Activated T-helper 1 cell treated with anti-CD3 and anti-CD28 coated beads, Interleukin-12 subunit alpha, Interleukin-12 subunit beta, Interleukin-2, Interleukin-4 antibody, amounts not matched to agents 30 ng/mL and 10 ng/mL and 1 ng/mL, durations not matched to agents 14 hours and 24 hours and 36 hours (primary cell): ENCODE measurements around the gene CACNA1I. TPM values are rescaled to one million over a fixed set of nuclear protein-coding genes. Genes with fewer than 3 reads are reported as not detected.

Experiments
- DNase-seq: peaks from one replicate; pipeline ENCODE4 v3.0.0; 2021; ENCODE audit warnings: low spot score
- H3K27ac Mint-ChIP-seq: one replicate; pipeline ENCODE4 v1.8.0; 2021; ENCODE audit warnings: mild to moderate bottlenecking, mixed read lengths
- H3K27me3 Mint-ChIP-seq: one replicate; pipeline ENCODE4 v1.8.0; 2022; ENCODE audit warnings: mild to moderate bottlenecking, moderate library complexity, mixed read lengths; ENCODE audit not compliant: insufficient read depth
- H3K36me3 Mint-ChIP-seq: one replicate; pipeline ENCODE4 v1.8.0; 2021; ENCODE audit warnings: low read depth, mixed read lengths
- H3K4me1 Mint-ChIP-seq: one replicate; pipeline ENCODE4 v1.8.0; 2021; ENCODE audit warnings: low read depth, mixed read lengths
- H3K4me3 Mint-ChIP-seq: one replicate; pipeline ENCODE4 v1.8.0; 2021; ENCODE audit warnings: mild to moderate bottlenecking, moderate library complexity, mixed read lengths
- H3K9me3 Mint-ChIP-seq: one replicate; pipeline ENCODE4 v1.8.0; 2021; ENCODE audit warnings: mixed read lengths
- intact Hi-C: fragments of 100-400 bp; cut with micrococcal nuclease; formaldehyde crosslinking; loops from one replicate; pipeline ENCODE4 v1.15.1; 2024
- total RNA-seq: library from RNA; stranded (reverse); gene quantifications from 2 replicates; pipeline ENCODE4 v1.2.3, GENCODE V29; 2022

CACNA1I gene
- total RNA-seq, 1 donor from 2014 or later = 0.03 TPM

GRCh38 chr22:39718921-39719475, 148.4 kb downstream of the CACNA1I start:
- intact Hi-C loops = no loop called here
- H3K27me3 Mint-ChIP-seq = peaks cover 6% of the 10 kb centered on the region
- no peaks in the 10 kb centered on the region for H3K36me3 Mint-ChIP-seq
- H3K4me1 Mint-ChIP-seq = peaks cover 15% of the 10 kb centered on the region
- H3K9me3 Mint-ChIP-seq = peaks cover 8% of the 10 kb centered on the region
- H3K27ac Mint-ChIP-seq = no peak overlapping the region
- DNase-seq = no peak
- no peak overlapping the region for H3K4me3 Mint-ChIP-seq

- Mint-ChIP-seq H3K27ac (no peak overlapping the region), H3K4me1 (peaks cover 15% of the 10 kb centered on the region), H3K36me3 (no peaks in the 10 kb centered on the region), H3K9me3 (peaks cover 8% of the 10 kb centered on the region), H3K27me3 (peaks cover 6% of the 10 kb centered on the region), H3K4me3 (no peak overlapping the region)
- intact Hi-C loops = no loop called here
- no peak for DNase-seq
Measured at GRCh38 chr22:39719559-39720450, 149.3 kb downstream of the CACNA1I start.

GRCh38 chr22:39721206-39722031, 150.9 kb downstream of the CACNA1I start:
- H3K27ac Mint-ChIP-seq = no peak overlapping the region
- H3K4me1 Mint-ChIP-seq = peaks cover 15% of the 10 kb centered on the region
- H3K36me3 Mint-ChIP-seq = no peaks in the 10 kb centered on the region
- H3K9me3 Mint-ChIP-seq = peaks cover 8% of the 10 kb centered on the region
- no peak for DNase-seq
- H3K27me3 Mint-ChIP-seq = peaks cover under 1% of the 10 kb centered on the region
- intact Hi-C loops = no loop called here
- H3K4me3 Mint-ChIP-seq = no peak overlapping the region

- H3K27ac Mint-ChIP-seq = no peak overlapping the region
- peaks cover 8% of the 10 kb centered on the region for H3K9me3 Mint-ChIP-seq
- peaks cover 15% of the 10 kb centered on the region for H3K4me1 Mint-ChIP-seq
- H3K4me3 Mint-ChIP-seq = no peak overlapping the region
- H3K27me3 Mint-ChIP-seq = no peaks in the 10 kb centered on the region
- no peak for DNase-seq
- H3K36me3 Mint-ChIP-seq = no peaks in the 10 kb centered on the region
- intact Hi-C loops = no loop called here
Measured at GRCh38 chr22:39722032-39722325, 151.4 kb downstream of the CACNA1I start.

GRCh38 chr22:39722501-39722900, 151.9 kb downstream of the CACNA1I start:
- no peaks in the 10 kb centered on the region for H3K36me3 Mint-ChIP-seq
- H3K4me3 Mint-ChIP-seq = no peak overlapping the region
- no peak overlapping the region for H3K27ac Mint-ChIP-seq
- intact Hi-C loops = no loop called here
- DNase-seq = no peak
- peaks cover 8% of the 10 kb centered on the region for H3K9me3 Mint-ChIP-seq
- peaks cover 15% of the 10 kb centered on the region for H3K4me1 Mint-ChIP-seq
- no peaks in the 10 kb centered on the region for H3K27me3 Mint-ChIP-seq

- intact Hi-C loops = no loop called here
- H3K4me1 Mint-ChIP-seq = peaks cover 15% of the 10 kb centered on the region
- no peak overlapping the region for H3K27ac Mint-ChIP-seq
- peaks cover 8% of the 10 kb centered on the region for H3K9me3 Mint-ChIP-seq
- H3K4me3 Mint-ChIP-seq = no peak overlapping the region
- no peaks in the 10 kb centered on the region for H3K36me3 Mint-ChIP-seq
- DNase-seq = no peak
- peaks cover 2% of the 10 kb centered on the region for H3K27me3 Mint-ChIP-seq
Measured at GRCh38 chr22:39723463-39723862, 152.9 kb downstream of the CACNA1I start.

- H3K36me3 Mint-ChIP-seq = no peaks in the 10 kb centered on the region
- H3K4me1 Mint-ChIP-seq = peaks cover 15% of the 10 kb centered on the region
- peaks cover 8% of the 10 kb centered on the region for H3K9me3 Mint-ChIP-seq
- intact Hi-C loops = no loop called here
- H3K27ac Mint-ChIP-seq = no peak overlapping the region
- no peak overlapping the region for H3K4me3 Mint-ChIP-seq
- DNase-seq = no peak
- peaks cover 2% of the 10 kb centered on the region for H3K27me3 Mint-ChIP-seq
Measured at GRCh38 chr22:39723899-39724351, 153.4 kb downstream of the CACNA1I start.

- intact Hi-C loops = no loop called here
- Mint-ChIP-seq H3K4me3 (no peak overlapping the region), H3K27me3 (peaks cover 2% of the 10 kb centered on the region), H3K27ac (no peak overlapping the region), H3K4me1 (peaks cover 11% of the 10 kb centered on the region), H3K9me3 (peaks cover 8% of the 10 kb centered on the region), H3K36me3 (no peaks in the 10 kb centered on the region)
- no peak for DNase-seq
Measured at GRCh38 chr22:39724390-39724789, 153.8 kb downstream of the CACNA1I start.

- peaks cover 8% of the 10 kb centered on the region for H3K9me3 Mint-ChIP-seq
- no peak for DNase-seq
- H3K36me3 Mint-ChIP-seq = no peaks in the 10 kb centered on the region
- H3K27ac Mint-ChIP-seq = no peak overlapping the region
- intact Hi-C loops = no loop called here
- peaks cover 2% of the 10 kb centered on the region for H3K27me3 Mint-ChIP-seq
- no peak overlapping the region for H3K4me3 Mint-ChIP-seq
- H3K4me1 Mint-ChIP-seq = peaks cover 9% of the 10 kb centered on the region
Measured at GRCh38 chr22:39724857-39725256, 154.3 kb downstream of the CACNA1I start.

- Mint-ChIP-seq H3K27ac (no peak overlapping the region), H3K9me3 (peaks cover 8% of the 10 kb centered on the region), H3K4me3 (no peak overlapping the region), H3K4me1 (peaks cover 9% of the 10 kb centered on the region), H3K27me3 (peaks cover 2% of the 10 kb centered on the region), H3K36me3 (no peaks in the 10 kb centered on the region)
- no peak for DNase-seq
- intact Hi-C loops = no loop called here
Measured at GRCh38 chr22:39725351-39726035, 154.9 kb downstream of the CACNA1I start.

GRCh38 chr22:39727541-39727940, 157.0 kb downstream of the CACNA1I start:
- Mint-ChIP-seq H3K27ac (no peak overlapping the region), H3K9me3 (peaks cover under 1% of the 10 kb centered on the region)

GRCh38 chr22:39728236-39728860, 157.8 kb downstream of the CACNA1I start:
- no peak for DNase-seq
- Mint-ChIP-seq H3K36me3 (no peaks in the 10 kb centered on the region), H3K4me3 (no peak overlapping the region), H3K27ac (no peak overlapping the region), H3K4me1 (no peaks in the 10 kb centered on the region), H3K27me3 (peaks cover 2% of the 10 kb centered on the region), H3K9me3 (no peaks in the 10 kb centered on the region)
- intact Hi-C loops = no loop called here

More at GRCh38 chr22:39727541-39727940, 157.0 kb downstream of the CACNA1I start:
- intact Hi-C loops = no loop called here
- Mint-ChIP-seq H3K27me3 (peaks cover 2% of the 10 kb centered on the region), H3K36me3 (no peaks in the 10 kb centered on the region), H3K4me1 (peaks cover 1% of the 10 kb centered on the region), H3K4me3 (no peak overlapping the region)
- no peak for DNase-seq
